Inflammatory macrophage (primary cell): ENCODE measurements around the gene KIF3B.
"Not testable (repeated sequence)": the region's sequence is repeated elsewhere in the genome, so short reads cannot be mapped to it uniquely, and the experiment has no call there.

ENCODE experiments used
- DNase-seq, 2 donors: peaks; one replicate each; pipeline ENCODE4 v3.0.0-alpha.2; 2020 to 2022

Gene KIF3B

GRCh38 chr20:32296819-32297420 is 19.5 kb downstream of the KIF3B start:
- DNase-seq = no peak

- DNase-seq = no peak
Measured at GRCh38 chr20:32297439-32297838, 20.0 kb downstream of the KIF3B start.

GRCh38 chr20:32300647-32301046 is 23.2 kb downstream of the KIF3B start:
- no peak for DNase-seq

- DNase-seq = no peak
Measured at GRCh38 chr20:32301719-32302506, 24.5 kb downstream of the KIF3B start.

- no peak for DNase-seq
Measured at GRCh38 chr20:32302507-32302872, 25.0 kb downstream of the KIF3B start.

GRCh38 chr20:32304131-32304746 is 26.8 kb downstream of the KIF3B start:
- DNase-seq = no peak

GRCh38 chr20:32312718-32313424 is 35.4 kb downstream of the KIF3B start:
- no peak for DNase-seq

- no peak for DNase-seq
Measured at GRCh38 chr20:32314768-32315167, 37.3 kb downstream of the KIF3B start.

- DNase-seq = no peak
Measured at GRCh38 chr20:32315399-32315798, 37.9 kb downstream of the KIF3B start.

GRCh38 chr20:32315891-32316290 is 38.4 kb downstream of the KIF3B start:
- no peak for DNase-seq

GRCh38 chr20:32316667-32317066 is 39.2 kb downstream of the KIF3B start:
- no peak for DNase-seq

GRCh38 chr20:32319100-32319499 is 41.6 kb downstream of the KIF3B start:
- no peak for DNase-seq

- no peak for DNase-seq
Measured at GRCh38 chr20:32320305-32320704, 42.9 kb downstream of the KIF3B start.

GRCh38 chr20:32321390-32321789 is 43.9 kb downstream of the KIF3B start:
- no peak for DNase-seq

GRCh38 chr20:32322260-32322659 is 44.8 kb downstream of the KIF3B start:
- DNase-seq = not testable (repeated sequence)

- DNase-seq = not testable (repeated sequence)
Measured at GRCh38 chr20:32323761-32324160, 46.3 kb downstream of the KIF3B start.

- DNase-seq = no peak
Measured at GRCh38 chr20:32325706-32326503, 48.5 kb downstream of the KIF3B start.

- no peak for DNase-seq
Measured at GRCh38 chr20:32326504-32326845, 49.0 kb downstream of the KIF3B start.

- no peak for DNase-seq
Measured at GRCh38 chr20:32327087-32327681, 49.7 kb downstream of the KIF3B start.

- no peak for DNase-seq
Measured at GRCh38 chr20:32329817-32330554, 52.5 kb downstream of the KIF3B start.

- no peak for DNase-seq
Measured at GRCh38 chr20:32330555-32330897, 53.1 kb downstream of the KIF3B start.

- DNase-seq = peak; percentile 70 to 81
Measured at GRCh38 chr20:32332614-32333013, 55.2 kb downstream of the KIF3B start.
